ENCODE measurements around the gene ERBB4. TPM values are rescaled to one million over a fixed set of nuclear protein-coding genes. Genes with fewer than 3 reads are reported as not detected.

Gene ERBB4
- total and polyA plus RNA-seq, 2 of the 8 experiments (the other 6 are each of a cell fraction or from before 2014, with no cell fraction given): 0.34 to 1.3 TPM

DNA sequence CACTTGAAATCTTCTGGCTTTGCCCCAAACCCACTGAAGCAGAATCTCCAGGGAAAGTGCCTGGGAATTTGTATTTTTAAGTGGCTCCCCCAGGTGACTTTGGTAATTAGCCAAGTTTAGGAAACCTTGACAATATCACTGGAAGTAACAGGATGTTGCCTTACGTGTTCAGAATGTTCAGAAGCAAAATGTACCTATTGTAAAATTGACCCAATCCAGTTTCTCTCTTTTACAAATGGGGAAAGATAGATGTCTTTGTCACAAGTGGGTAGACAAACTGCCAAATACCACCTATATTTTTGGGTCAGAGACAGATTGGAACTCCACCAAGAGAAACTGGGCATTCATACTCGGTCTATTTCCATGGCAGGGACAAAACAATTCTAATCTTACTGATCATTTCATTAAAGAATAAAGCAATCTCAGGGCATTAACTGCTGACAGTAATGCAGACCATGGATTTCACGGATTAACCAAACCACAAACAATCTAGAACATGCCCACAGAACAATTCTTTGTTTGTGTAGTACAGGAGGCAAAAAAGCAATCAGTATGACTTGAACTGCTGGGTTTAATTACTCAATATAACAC, 255.8 kb downstream of the ERBB4 start:
- no peak overlapping the region for H2AFZ ChIP-seq (ENCODE audit: low read length)
- no peak overlapping the region for H2BK5ac ChIP-seq (ENCODE audit: low read depth, low read length)
- H3K9ac ChIP-seq (replicated peaks in 1 of 4; ENCODE audit: extremely low read depth in 1 of 4, low read depth in 3 of 4, low read length in 3 of 4): no peak overlapping the region
- no peak overlapping the region for H4K91ac ChIP-seq (replicated peaks; ENCODE audit: insufficient read length, low read length)
- no peak overlapping the region for H3K4ac ChIP-seq (replicated peaks; ENCODE audit: insufficient read length, low read depth, low read length)
- no peak overlapping the region for H3K56ac ChIP-seq (replicated peaks; ENCODE audit: insufficient read length, low read depth, low read length)
- CTCF ChIA-PET (ENCODE audit: partially characterized antibody): no interaction called here
- no peaks in the 10 kb centered on the region for H3K79me1 ChIP-seq (ENCODE audit: low read depth, low read length)
- no peaks in the 10 kb centered on the region for H3K36me3 ChIP-seq (ENCODE audit: control insufficient read depth in 2 of 4, insufficient read depth in 4 of 4, low read length in 3 of 4)
- FAIRE-seq (no peak), DNase-seq (ENCODE audit: low read depth in 1 of 2, low spot score in 2 of 2) (no peak)
- H2AK5ac ChIP-seq (ENCODE audit: low read depth, low read length): no peak overlapping the region
- no peaks in the 10 kb centered on the region for H3K9me3 ChIP-seq (ENCODE audit: insufficient read depth in 2 of 2, low read depth in 1 of 2, low read length in 1 of 2)
- no peak overlapping the region for H3K4me2 ChIP-seq (ENCODE audit: insufficient read depth in 1 of 2, low read depth in 2 of 2, low read length in 2 of 2)
- no peak overlapping the region for H3K18ac ChIP-seq (ENCODE audit: extremely low read depth, low read length)
- H3K79me2 ChIP-seq (ENCODE audit: control insufficient read depth in 1 of 2, insufficient read depth in 2 of 2, low read length in 2 of 2): no peaks in the 10 kb centered on the region
- H2BK120ac ChIP-seq (replicated peaks; ENCODE audit: low read depth, low read length): no peak overlapping the region
- POLR2A ChIA-PET (ENCODE audit: partially characterized antibody): no interaction called here
- no peaks in the 10 kb centered on the region for H3K27me3 ChIP-seq (replicated peaks in 1 of 4; ENCODE audit: control insufficient read depth in 3 of 4, extremely low read depth in 1 of 4, insufficient read depth in 3 of 4, low read length in 3 of 4)
- no peak overlapping the region for H3K27ac ChIP-seq (ENCODE audit: low read depth, low read length)
- H2BK12ac ChIP-seq (ENCODE audit: low read depth, low read length): no peak overlapping the region
- H4K20me1 ChIP-seq (replicated peaks in 1 of 2; ENCODE audit: control insufficient read depth in 1 of 2, insufficient read depth in 2 of 2, low read length in 2 of 2): no peaks in the 10 kb centered on the region
- H4K8ac ChIP-seq (ENCODE audit: extremely low read depth, insufficient read depth, low read length): no peak overlapping the region
- H3K4me1 ChIP-seq (replicated peaks in 1 of 4; ENCODE audit: control insufficient read depth in 3 of 4, insufficient read depth in 4 of 4, low read length in 3 of 4): no peaks in the 10 kb centered on the region
- no peak overlapping the region for H3K14ac ChIP-seq (ENCODE audit: insufficient read length)
- 96% methylated on average over 3 of the region's 3 CpGs; no CpG with 5 or more reads in 1 of the 2 experiments for WGBS, 2 experiments (ENCODE audit: extremely low coverage in 1 of 2, insufficient coverage in 1 of 2, insufficient read length in 1 of 2, insufficient replicate concordance in 2 of 2, low coverage in 1 of 2, low lambda C conversion rate in 2 of 2, missing lambda C conversion rate in 1 of 2)
- H3K23me2 ChIP-seq (ENCODE audit: low read depth, low read length): no peaks in the 10 kb centered on the region
- H4K5ac ChIP-seq (ENCODE audit: insufficient read length, low read depth, low read length): no peak overlapping the region
- no peak overlapping the region for H3K4me3 ChIP-seq (ENCODE audit: extremely low read depth in 1 of 4, insufficient read depth in 2 of 4, low read depth in 3 of 4, low read length in 4 of 4)
- H3K23ac ChIP-seq (ENCODE audit: insufficient read length): no peak overlapping the region
- TF ChIP-seq KDM5A (IDR thresholded peaks at IDR 0.05; ENCODE audit: low read length) (no peak), YY1 (IDR thresholded peaks at IDR 0.05; ENCODE audit: low read depth, low read length) (no peak), TCF12 (IDR thresholded peaks at IDR 0.05; ENCODE audit: low read depth, low read length) (no peak), CREB1 (IDR thresholded peaks at IDR 0.05) (no peak), GTF2F1 (IDR thresholded peaks at IDR 0.05; ENCODE audit: borderline replicate concordance, low read depth, low read length) (no peak)
- TF ChIP-seq, protein P1, sequence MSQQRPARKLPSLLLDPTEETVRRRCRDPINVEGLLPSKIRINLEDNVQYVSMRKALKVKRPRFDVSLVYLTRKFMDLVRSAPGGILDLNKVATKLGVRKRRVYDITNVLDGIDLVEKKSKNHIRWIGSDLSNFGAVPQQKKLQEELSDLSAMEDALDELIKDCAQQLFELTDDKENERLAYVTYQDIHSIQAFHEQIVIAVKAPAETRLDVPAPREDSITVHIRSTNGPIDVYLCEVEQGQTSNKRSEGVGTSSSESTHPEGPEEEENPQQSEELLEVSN (IDR thresholded peaks at IDR 0.05): no peak
- H2BK15ac ChIP-seq (ENCODE audit: low read length): no peak overlapping the region
- H2BK20ac ChIP-seq (ENCODE audit: low read length): no peak overlapping the region
